Liver (tissue), 9 donors: Measurements from ENCODE around the gene TNNT1. TPM values are rescaled to one million over a fixed set of nuclear protein-coding genes. Genes with fewer than 3 reads are reported as not detected.
A peak's percentile ranks its signal among the peaks of the same experiment; 100 is the strongest.

Source experiments
- DNase-seq: peaks from one replicate; pipeline ENCODE4 v3.0.0-alpha.2; 2017; ENCODE audit warnings: low spot score
- H3K27ac ChIP-seq, 2 donors: one replicate each; pipeline ENCODE4 v1.7.0; 2013; ENCODE audit warnings: inconsistent platforms in 2 of 2, low read length in 2 of 2, control low read depth in 1 of 2, low read depth in 1 of 2, mild to moderate bottlenecking in 1 of 2
- H3K27me3 ChIP-seq, 4 donors: one replicate each; pipeline versions ENCODE4 v1.6.1 to v1.7.0; 2013; ENCODE audit warnings: low read length in 3 of 4, inconsistent platforms in 1 of 4, mild to moderate bottlenecking in 1 of 4, moderate library complexity in 1 of 4; ENCODE audit not compliant: control insufficient read depth in 4 of 4, insufficient read depth in 4 of 4
- H3K36me3 ChIP-seq, 4 donors: one replicate each; pipeline versions ENCODE4 v1.6.1 to v1.7.0; 2013; ENCODE audit warnings: low read length in 3 of 4, mild to moderate bottlenecking in 3 of 4, low read depth in 1 of 4, moderate library complexity in 1 of 4; ENCODE audit not compliant: control insufficient read depth in 4 of 4, insufficient read depth in 3 of 4
- H3K4me1 ChIP-seq, 4 donors: one replicate each; pipeline versions ENCODE4 v1.6.1 to v1.7.0; 2013; ENCODE audit warnings: low read length in 3 of 4, mild to moderate bottlenecking in 3 of 4, moderate library complexity in 1 of 4; ENCODE audit not compliant: control insufficient read depth in 4 of 4, insufficient read depth in 4 of 4
- H3K4me3 ChIP-seq, 3 donors: one replicate each; pipeline versions ENCODE4 v1.6.1 to v1.7.0; 2013; ENCODE audit warnings: low read length in 3 of 3, control low read depth in 1 of 3, low read depth in 1 of 3, mild to moderate bottlenecking in 1 of 3
- H3K9ac ChIP-seq, 2 donors: one replicate each; pipeline ENCODE4 v1.7.0; 2013; ENCODE audit warnings: low read length in 2 of 2, mild to moderate bottlenecking in 2 of 2, moderate library complexity in 2 of 2, control low read depth in 1 of 2, low read depth in 1 of 2
- H3K9me3 ChIP-seq, 4 donors: one replicate each; pipeline versions ENCODE4 v1.6.1 to v1.7.0; 2013; ENCODE audit warnings: low read length in 3 of 4; ENCODE audit not compliant: control insufficient read depth in 4 of 4
- EGR1 ChIP-seq, 2 donors: IDR thresholded peaks; 2 replicates each; pipeline ENCODE4 v1.6.1; 2016 to 2018; ENCODE audit warnings: antibody characterized with exemption in 2 of 2, low read depth in 2 of 2
- FOXA1 ChIP-seq: IDR thresholded peaks from 2 replicates; pipeline ENCODE4 v1.6.1; 2016; ENCODE audit warnings: antibody characterized with exemption
- FOXA2 ChIP-seq: IDR thresholded peaks from 2 replicates; pipeline ENCODE4 v1.6.1; 2016; ENCODE audit warnings: antibody characterized with exemption
- GABPA ChIP-seq, 2 donors: IDR thresholded peaks in 1 of 2; conservative IDR thresholded peaks in 1 of 2; 2 replicates each; pipeline ENCODE4 v1.6.1; 2016; ENCODE audit warnings: antibody characterized with exemption in 2 of 2, mild to moderate bottlenecking in 1 of 2, moderate library complexity in 1 of 2
- HNF4A ChIP-seq, 2 donors: conservative IDR thresholded peaks; 2 replicates each; pipeline ENCODE4 v1.6.1; 2016; ENCODE audit warnings: antibody characterized with exemption in 2 of 2, mild to moderate bottlenecking in 2 of 2
- HNF4G ChIP-seq: IDR thresholded peaks from 2 replicates; pipeline ENCODE4 v1.6.1; 2016; ENCODE audit warnings: antibody characterized with exemption
- JUND ChIP-seq, 2 donors: IDR thresholded peaks; 2 replicates each; pipeline ENCODE4 v1.6.1; 2016; ENCODE audit warnings: antibody characterized with exemption in 2 of 2
- NR2F2 ChIP-seq: IDR thresholded peaks from 2 replicates; pipeline ENCODE4 v1.6.1; 2016; ENCODE audit warnings: antibody characterized with exemption
- RAD21 ChIP-seq, 2 donors: IDR thresholded peaks; 2 replicates each; pipeline ENCODE4 v1.6.1; 2016; ENCODE audit warnings: antibody characterized with exemption in 2 of 2, mild to moderate bottlenecking in 2 of 2
- RXRA ChIP-seq, 2 donors: IDR thresholded peaks; 2 replicates each; pipeline ENCODE4 v1.6.1; 2017 to 2018; ENCODE audit warnings: antibody characterized with exemption in 2 of 2, mild to moderate bottlenecking in 1 of 2
- SP1 ChIP-seq: IDR thresholded peaks from 2 replicates; pipeline ENCODE4 v1.6.1; 2018; ENCODE audit warnings: antibody characterized with exemption, mild to moderate bottlenecking
- TAF1 ChIP-seq: conservative IDR thresholded peaks from 2 replicates; pipeline ENCODE4 v1.6.1; 2016; ENCODE audit warnings: antibody characterized with exemption, mild to moderate bottlenecking
- YY1 ChIP-seq: IDR thresholded peaks from 2 replicates; pipeline ENCODE4 v1.6.1; 2016; ENCODE audit warnings: antibody characterized with exemption, mild to moderate bottlenecking
- WGBS: extraction: QIAGEN DNeasy Blood & Tissue Kit; methylation state at CpG from one replicate; pipeline ENCODE4 v1.1.7; 2013; 5-methylcytosine and 5-hydroxymethylcytosine counted together
- polyA plus RNA-seq, 2 donors: library from polyadenylated mRNA; stranded (reverse) in 1 of 2; unstranded in 1 of 2; fragments of 200-250 nt in 1 of 2; fragments of >200 nt in 1 of 2; fragmentation: Nextera tagmentation in 1 of 2; extraction: Ambion mirVana in 1 of 2; gene quantifications; one replicate each; pipeline versions ENCODE4 v1.2.1 to v1.2.3, GENCODE V29; 2013 to 2015
- total RNA-seq, 2 donors: library from RNA; depleted of rRNA; stranded (reverse); fragments of >200 nt; gene quantifications; one replicate each; pipeline ENCODE4 v1.2.3, GENCODE V29; 2014
- TF ChIP-seq, protein P1 (sequence below): IDR thresholded peaks from 2 replicates; pipeline ENCODE4 v1.6.1; 2016; ENCODE audit warnings: antibody characterized with exemption
- TF ChIP-seq, protein P2 (sequence below): fragments of 150-350 bp; IDR thresholded peaks from 2 replicates; pipeline ENCODE4 v1.5.1; 2017; ENCODE audit warnings: improper control_type of control experiment, low read depth, low read length; ENCODE audit not compliant: missing input control
- TF ChIP-seq, protein P3 (sequence below): IDR thresholded peaks from 2 replicates; pipeline ENCODE4 v1.6.1; 2016; ENCODE audit warnings: antibody characterized with exemption
- TF ChIP-seq, protein P4 (sequence below): IDR thresholded peaks from 2 replicates; pipeline ENCODE4 v1.6.1; 2016; ENCODE audit warnings: antibody characterized with exemption, mild to moderate bottlenecking
- TF ChIP-seq, protein P5 (sequence below): IDR thresholded peaks from 2 replicates; pipeline ENCODE4 v1.6.1; 2016; ENCODE audit warnings: antibody characterized with exemption
- donor health status: healthy.
- donor health status: healthy.
- donor health status: healthy.
- donor health status: healthy.
- donor health status: healthy.

TNNT1 gene
- total and polyA plus RNA-seq, 4 donors: 0.15 to 0.28 TPM; not detected in 2

DNA sequence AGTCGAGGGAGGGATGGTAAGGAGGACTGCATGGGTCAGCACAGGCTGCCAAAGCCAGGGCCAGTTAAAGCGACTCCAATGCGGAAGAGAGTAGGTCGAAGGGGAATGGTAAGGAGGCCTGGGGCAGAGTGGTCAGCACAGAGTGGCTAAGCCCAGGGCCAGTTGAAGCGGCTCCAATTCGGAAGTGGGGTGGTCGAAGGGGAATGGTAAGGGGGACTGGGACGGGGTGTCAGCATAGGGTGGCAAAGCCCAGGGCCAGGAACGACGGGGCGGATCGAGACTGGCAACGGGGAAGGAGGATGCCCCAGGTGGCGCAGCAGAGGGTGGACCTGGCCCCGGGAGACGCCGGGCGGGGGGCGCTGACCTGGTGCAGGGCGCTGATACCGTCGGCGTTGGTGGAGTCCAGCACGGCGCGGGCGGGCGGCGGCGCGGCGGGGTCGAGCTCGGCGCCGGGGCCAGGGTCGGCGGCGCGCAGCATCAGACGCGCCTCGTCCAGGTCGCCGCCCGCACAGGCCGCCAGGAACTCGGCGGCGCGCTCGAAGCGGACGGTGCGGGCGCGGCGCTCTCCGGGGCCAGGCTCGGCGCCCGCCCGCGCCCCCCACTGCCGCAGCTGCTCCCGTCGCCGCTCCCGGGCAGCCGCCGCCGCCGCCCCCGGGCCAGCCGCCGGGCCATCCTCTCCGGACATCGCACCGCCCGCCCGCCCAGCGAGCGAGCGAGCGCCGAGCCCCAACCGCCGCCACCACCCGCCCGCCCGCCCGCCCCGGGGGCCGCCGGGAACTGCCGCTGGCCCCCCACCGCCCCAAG, 31.9 kb downstream of the TNNT1 start, which contains the start of gene PPP1R12C:
Gene PPP1R12C, minus strand, starts transcription at position 779 of the 804 bp plus-strand sequence. Its CDS starts 94 bp downstream, at position 685.
- Histone ChIP-seq H3K9me3 (no peaks in the 10 kb centered on the region), H3K27me3 (no peaks in the 10 kb centered on the region), H3K4me3 (peak within 1 kb of the TSS; percentile 69 to 99 (median 88)), H3K9ac (peak within 1 kb of the TSS; percentile 39 to 82), H3K4me1 (peaks cover 6 to 38% (median 27%) of the 10 kb centered on the region in 4 donors), H3K27ac (peak within 1 kb of the TSS; percentile 70 to 71), H3K36me3 (peaks cover 0 to 3% (median 0%) of the 10 kb centered on the region in 4 donors)
- TF ChIP-seq JUND (IDR thresholded peaks at IDR 0.05) (no peak), FOXA1 (no peak), NR2F2 (no peak), HNF4G (peak; percentile 16), YY1 (no peak), RXRA (IDR thresholded peaks at IDR 0.05) (no peak)
- TF ChIP-seq, protein P1, sequence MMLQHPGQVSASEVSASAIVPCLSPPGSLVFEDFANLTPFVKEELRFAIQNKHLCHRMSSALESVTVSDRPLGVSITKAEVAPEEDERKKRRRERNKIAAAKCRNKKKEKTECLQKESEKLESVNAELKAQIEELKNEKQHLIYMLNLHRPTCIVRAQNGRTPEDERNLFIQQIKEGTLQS: no peak
- WGBS: under 1% methylated on average over 97 of the region's 97 CpGs
- DNase-seq: peak; percentile 52

DNA sequence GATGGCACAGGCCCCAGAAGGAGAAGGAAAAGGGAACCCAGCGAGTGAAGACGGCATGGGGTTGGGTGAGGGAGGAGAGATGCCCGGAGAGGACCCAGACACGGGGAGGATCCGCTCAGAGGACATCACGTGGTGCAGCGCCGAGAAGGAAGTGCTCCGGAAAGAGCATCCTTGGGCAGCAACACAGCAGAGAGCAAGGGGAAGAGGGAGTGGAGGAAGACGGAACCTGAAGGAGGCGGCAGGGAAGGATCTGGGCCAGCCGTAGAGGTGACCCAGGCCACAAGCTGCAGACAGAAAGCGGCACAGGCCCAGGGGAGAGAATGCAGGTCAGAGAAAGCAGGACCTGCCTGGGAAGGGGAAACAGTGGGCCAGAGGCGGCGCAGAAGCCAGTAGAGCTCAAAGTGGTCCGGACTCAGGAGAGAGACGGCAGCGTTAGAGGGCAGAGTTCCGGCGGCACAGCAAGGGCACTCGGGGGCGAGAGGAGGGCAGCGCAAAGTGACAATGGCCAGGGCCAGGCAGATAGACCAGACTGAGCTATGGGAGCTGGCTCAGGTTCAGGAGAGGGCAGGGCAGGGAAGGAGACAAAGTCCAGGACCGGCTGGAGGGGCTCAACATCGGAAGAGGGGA, 32.7 kb downstream of the TNNT1 start:
- Histone ChIP-seq H3K4me3 (peak overlapping the region; percentile 69 to 99 (median 88)), H3K27me3 (no peaks in the 10 kb centered on the region), H3K9me3 (no peaks in the 10 kb centered on the region), H3K4me1 (peaks cover 6 to 38% (median 27%) of the 10 kb centered on the region in 4 donors), H3K9ac (peak overlapping the region; percentile 34 to 82), H3K36me3 (peaks cover 0 to 6% (median 0%) of the 10 kb centered on the region in 4 donors), H3K27ac (peak overlapping the region; percentile 59 to 71)
- TF ChIP-seq HNF4G (no peak), FOXA2 (no peak), SP1 (peak; percentile 19), FOXA1 (no peak), NR2F2 (no peak), RXRA (IDR thresholded peaks at IDR 0.05) (peak; percentile 29 to 35), RAD21 (IDR thresholded peaks at IDR 0.05) (no peak), YY1 (no peak), HNF4A (conservative IDR thresholded peaks at IDR 0.05) (peak; percentile 48 to 52), GABPA (IDR thresholded peaks at IDR 0.05 in 1 of 2, conservative IDR thresholded peaks at IDR 0.05 in 1 of 2) (peak in 1 of 2 donors; percentile 45), JUND (IDR thresholded peaks at IDR 0.05) (no peak), TAF1 (no peak), EGR1 (IDR thresholded peaks at IDR 0.05; ENCODE audit: low read depth in 2 of 2) (no peak)
- TF ChIP-seq, protein P2, sequence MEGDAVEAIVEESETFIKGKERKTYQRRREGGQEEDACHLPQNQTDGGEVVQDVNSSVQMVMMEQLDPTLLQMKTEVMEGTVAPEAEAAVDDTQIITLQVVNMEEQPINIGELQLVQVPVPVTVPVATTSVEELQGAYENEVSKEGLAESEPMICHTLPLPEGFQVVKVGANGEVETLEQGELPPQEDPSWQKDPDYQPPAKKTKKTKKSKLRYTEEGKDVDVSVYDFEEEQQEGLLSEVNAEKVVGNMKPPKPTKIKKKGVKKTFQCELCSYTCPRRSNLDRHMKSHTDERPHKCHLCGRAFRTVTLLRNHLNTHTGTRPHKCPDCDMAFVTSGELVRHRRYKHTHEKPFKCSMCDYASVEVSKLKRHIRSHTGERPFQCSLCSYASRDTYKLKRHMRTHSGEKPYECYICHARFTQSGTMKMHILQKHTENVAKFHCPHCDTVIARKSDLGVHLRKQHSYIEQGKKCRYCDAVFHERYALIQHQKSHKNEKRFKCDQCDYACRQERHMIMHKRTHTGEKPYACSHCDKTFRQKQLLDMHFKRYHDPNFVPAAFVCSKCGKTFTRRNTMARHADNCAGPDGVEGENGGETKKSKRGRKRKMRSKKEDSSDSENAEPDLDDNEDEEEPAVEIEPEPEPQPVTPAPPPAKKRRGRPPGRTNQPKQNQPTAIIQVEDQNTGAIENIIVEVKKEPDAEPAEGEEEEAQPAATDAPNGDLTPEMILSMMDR: no peak
- TF ChIP-seq, protein P3, sequence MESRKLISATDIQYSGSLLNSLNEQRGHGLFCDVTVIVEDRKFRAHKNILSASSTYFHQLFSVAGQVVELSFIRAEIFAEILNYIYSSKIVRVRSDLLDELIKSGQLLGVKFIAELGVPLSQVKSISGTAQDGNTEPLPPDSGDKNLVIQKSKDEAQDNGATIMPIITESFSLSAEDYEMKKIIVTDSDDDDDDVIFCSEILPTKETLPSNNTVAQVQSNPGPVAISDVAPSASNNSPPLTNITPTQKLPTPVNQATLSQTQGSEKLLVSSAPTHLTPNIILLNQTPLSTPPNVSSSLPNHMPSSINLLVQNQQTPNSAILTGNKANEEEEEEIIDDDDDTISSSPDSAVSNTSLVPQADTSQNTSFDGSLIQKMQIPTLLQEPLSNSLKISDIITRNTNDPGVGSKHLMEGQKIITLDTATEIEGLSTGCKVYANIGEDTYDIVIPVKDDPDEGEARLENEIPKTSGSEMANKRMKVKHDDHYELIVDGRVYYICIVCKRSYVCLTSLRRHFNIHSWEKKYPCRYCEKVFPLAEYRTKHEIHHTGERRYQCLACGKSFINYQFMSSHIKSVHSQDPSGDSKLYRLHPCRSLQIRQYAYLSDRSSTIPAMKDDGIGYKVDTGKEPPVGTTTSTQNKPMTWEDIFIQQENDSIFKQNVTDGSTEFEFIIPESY: no peak
- TF ChIP-seq, protein P4, sequence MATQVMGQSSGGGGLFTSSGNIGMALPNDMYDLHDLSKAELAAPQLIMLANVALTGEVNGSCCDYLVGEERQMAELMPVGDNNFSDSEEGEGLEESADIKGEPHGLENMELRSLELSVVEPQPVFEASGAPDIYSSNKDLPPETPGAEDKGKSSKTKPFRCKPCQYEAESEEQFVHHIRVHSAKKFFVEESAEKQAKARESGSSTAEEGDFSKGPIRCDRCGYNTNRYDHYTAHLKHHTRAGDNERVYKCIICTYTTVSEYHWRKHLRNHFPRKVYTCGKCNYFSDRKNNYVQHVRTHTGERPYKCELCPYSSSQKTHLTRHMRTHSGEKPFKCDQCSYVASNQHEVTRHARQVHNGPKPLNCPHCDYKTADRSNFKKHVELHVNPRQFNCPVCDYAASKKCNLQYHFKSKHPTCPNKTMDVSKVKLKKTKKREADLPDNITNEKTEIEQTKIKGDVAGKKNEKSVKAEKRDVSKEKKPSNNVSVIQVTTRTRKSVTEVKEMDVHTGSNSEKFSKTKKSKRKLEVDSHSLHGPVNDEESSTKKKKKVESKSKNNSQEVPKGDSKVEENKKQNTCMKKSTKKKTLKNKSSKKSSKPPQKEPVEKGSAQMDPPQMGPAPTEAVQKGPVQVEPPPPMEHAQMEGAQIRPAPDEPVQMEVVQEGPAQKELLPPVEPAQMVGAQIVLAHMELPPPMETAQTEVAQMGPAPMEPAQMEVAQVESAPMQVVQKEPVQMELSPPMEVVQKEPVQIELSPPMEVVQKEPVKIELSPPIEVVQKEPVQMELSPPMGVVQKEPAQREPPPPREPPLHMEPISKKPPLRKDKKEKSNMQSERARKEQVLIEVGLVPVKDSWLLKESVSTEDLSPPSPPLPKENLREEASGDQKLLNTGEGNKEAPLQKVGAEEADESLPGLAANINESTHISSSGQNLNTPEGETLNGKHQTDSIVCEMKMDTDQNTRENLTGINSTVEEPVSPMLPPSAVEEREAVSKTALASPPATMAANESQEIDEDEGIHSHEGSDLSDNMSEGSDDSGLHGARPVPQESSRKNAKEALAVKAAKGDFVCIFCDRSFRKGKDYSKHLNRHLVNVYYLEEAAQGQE: no peak
- TF ChIP-seq, protein P1: no peak
- TF ChIP-seq, protein P5, sequence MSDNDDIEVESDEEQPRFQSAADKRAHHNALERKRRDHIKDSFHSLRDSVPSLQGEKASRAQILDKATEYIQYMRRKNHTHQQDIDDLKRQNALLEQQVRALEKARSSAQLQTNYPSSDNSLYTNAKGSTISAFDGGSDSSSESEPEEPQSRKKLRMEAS: no peak
- 2% methylated on average over 25 of the region's 25 CpGs for WGBS
- peak; percentile 44 for DNase-seq
